GM12892 (cell line): ENCODE data around the gene HSBP1L1.

Experiments
- POLR2A ChIP-seq: IDR thresholded peaks from 2 replicates; pipeline ENCODE4 v1.6.1; 2011; ENCODE audit warnings: low read depth, low read length, control low read depth
- POLR2AphosphoS5 ChIP-seq: IDR thresholded peaks from 2 replicates; pipeline ENCODE4 v1.6.1; 2011; ENCODE audit warnings: low read depth, low read length, control low read depth
- TAF1 ChIP-seq: IDR thresholded peaks from 2 replicates; pipeline ENCODE4 v1.6.1; 2011; ENCODE audit warnings: low read depth, mild to moderate bottlenecking, control low read depth, low read length, borderline replicate concordance

- TF ChIP-seq POLR2A (no peak), POLR2AphosphoS5 (no peak), TAF1 (no peak)
Measured at GRCh38 chr18:79932907-79933306, 31.5 kb upstream of the HSBP1L1 start.
